ENCODE results near the gene LPAR5.
"Not testable (repeated sequence)": the region's sequence is repeated elsewhere in the genome, so short reads cannot be mapped to it uniquely, and the experiment has no call there.

LPAR5 gene

GRCh38 chr12:6606331-6607131 lies 29.2 kb downstream of the LPAR5 start:
- peak; percentile 53 to 61 for DNase-seq

DNA sequence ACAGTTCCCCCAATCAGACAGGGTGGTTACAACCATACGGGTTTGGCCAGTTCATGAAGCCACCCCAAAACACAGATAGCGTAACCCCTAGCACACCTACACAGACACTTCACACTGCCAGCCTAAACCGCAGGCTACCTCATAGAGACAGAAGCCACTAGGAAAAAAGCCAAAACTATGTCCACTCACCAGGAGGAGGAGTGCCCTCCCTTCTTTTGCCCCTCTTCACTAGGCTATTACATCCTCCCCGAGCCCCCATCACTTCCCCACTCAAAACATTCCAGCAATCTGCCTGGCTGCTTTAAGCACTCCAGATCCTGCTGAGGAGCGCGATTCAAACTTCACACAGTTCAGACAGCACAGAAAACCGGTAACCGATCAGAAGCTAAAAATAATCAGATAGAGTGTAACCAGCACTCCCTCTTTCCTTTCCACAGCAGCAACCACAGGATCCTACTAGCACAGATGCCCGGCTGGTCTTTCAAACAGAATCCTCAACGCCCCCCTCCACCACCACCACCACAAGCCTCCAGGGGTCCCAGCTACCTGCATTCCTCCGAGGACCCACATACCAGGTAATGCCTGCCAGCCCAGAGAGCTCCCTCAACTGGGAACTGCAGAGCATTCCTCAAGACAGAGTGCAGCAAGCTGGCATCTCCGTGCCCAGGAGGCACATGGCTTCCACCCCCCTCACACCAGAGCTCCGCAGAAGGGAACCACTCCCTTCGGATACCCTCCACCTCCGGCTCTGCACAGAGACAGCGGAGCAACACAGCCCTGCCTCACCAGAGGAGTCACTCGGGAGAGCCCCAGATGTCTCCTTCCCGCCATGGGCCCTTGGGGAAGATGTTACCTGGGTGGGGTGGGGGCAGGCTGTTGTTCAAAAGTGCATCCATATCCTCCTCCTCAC lies 30.1 kb downstream of the LPAR5 start:
- DNase-seq: no peak

GRCh38 chr12:6604259-6605029 lies 31.3 kb downstream of the LPAR5 start:
- DNase-seq: no peak

GRCh38 chr12:6603095-6603567 lies 32.6 kb downstream of the LPAR5 start:
- no peak for DNase-seq

GRCh38 chr12:6602526-6602925 lies 33.2 kb downstream of the LPAR5 start:
- no peak for DNase-seq

GRCh38 chr12:6595673-6596072 lies 40.1 kb downstream of the LPAR5 start:
- not testable (repeated sequence) for DNase-seq

- no peak for DNase-seq
These were observed 43.7 kb downstream of the LPAR5 start for GRCh38 chr12:6592087-6592486.

GRCh38 chr12:6586569-6586968 lies 49.2 kb downstream of the LPAR5 start:
- not testable (repeated sequence) for DNase-seq

DNA sequence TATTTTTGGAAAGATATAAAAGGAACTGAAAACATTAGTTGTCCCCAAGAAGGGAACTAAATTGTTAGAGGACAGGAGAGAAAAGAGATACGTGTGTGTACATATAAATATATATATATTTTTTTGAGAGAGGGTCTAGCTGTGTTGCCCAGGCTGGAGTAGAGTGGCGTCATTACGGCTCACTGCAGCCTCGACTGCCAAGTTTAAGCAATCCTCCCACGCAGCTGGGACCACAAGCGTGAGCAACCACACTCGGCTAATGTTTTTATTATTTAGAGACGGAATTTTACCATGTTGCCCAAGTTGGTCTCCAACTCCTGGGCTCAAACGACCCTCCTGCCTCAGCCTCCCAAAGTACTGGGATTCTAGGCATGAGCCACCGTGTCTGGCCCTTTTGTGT lies 51.5 kb downstream of the LPAR5 start:
- no peak for DNase-seq

DNA sequence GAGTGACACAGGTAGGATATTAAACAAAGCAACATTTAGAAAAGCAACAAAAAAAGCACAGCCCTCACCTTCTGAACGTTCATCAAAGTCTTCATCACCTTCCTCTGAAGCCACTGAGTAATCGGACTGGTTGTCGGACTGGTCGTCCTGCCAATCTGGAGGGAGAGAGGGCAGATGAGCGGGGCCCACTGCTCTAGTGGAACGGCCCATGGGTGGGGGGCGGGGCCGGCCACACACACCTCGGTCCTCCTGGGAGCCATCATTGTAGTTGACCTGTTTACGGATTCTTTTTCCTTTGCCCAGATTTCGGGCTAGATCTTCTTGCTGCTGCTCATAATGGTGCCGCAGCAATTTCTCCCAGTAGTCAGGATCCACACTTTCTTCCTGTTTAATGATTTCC lies 52.8 kb downstream of the LPAR5 start:
- no peak for DNase-seq

GRCh38 chr12:6582196-6582595 lies 53.6 kb downstream of the LPAR5 start:
- DNase-seq: no peak

DNA sequence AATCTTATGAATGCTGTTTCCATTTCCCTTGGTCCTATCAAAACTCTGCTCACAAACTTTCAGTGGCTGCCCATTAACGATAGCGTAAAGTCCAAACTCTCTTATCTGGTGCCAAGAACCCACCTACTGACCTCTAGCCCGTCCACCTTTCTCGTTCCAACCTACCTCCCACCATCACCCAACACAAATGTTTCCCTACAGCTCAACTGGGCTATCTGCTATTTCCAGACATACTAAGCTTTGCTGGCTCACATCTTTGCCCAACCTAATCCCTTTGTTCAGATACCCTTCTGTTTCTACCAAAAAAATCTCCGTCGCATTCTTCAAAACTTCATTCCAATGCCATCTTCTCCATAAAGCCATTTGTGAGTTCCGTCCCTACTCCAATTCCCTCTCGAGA lies 60.1 kb downstream of the LPAR5 start:
- DNase-seq: no peak

GRCh38 chr12:6574576-6575295 lies 61.0 kb downstream of the LPAR5 start:
- DNase-seq: no peak

- DNase-seq: no peak
These were observed 62.8 kb downstream of the LPAR5 start for GRCh38 chr12:6573001-6573400.

GRCh38 chr12:6570264-6570887 lies 65.4 kb downstream of the LPAR5 start:
- DNase-seq: peak in 1 of 2 donors; percentile 35

GRCh38 chr12:6569786-6570185 lies 66.0 kb downstream of the LPAR5 start:
- DNase-seq: no peak

DNA sequence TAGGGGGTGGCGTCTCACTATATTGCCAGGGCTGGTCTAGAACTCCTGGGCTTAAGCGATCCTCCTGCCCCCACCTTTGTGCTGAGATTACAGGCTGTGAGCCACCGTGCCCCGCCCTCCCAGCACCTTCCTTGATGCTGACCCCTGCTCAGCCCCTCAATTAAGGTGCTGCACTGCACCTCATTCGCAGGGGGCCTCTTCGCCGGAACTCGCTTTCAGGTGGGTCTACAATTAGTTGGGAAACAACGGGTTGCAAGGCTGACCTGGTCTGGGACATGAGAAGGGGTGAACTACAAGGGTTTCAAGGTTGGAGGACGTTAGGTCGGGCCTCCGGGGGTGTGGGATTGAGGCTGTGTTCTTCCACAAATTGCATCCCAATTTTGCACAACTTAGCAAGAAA lies 66.4 kb downstream of the LPAR5 start:
- DNase-seq: no peak

Measured in inflammatory macrophage treated with lipopolysaccharide for 1 hour (primary cell).